ENCODE measurements around the gene PUS3.

The PUS3 gene

GRCh38 chr11:125940145-125940544, 37.1 kb upstream of the PUS3 start:
- no peak for DNase-seq

GRCh38 chr11:125939081-125939521, 36.1 kb upstream of the PUS3 start:
- no peak for DNase-seq

- no peak for DNase-seq
These were observed 35.4 kb upstream of the PUS3 start for GRCh38 chr11:125938418-125938817.

- no peak for DNase-seq
These were observed 32.7 kb upstream of the PUS3 start for GRCh38 chr11:125935618-125936199.

- DNase-seq = no peak
These were observed 32.0 kb upstream of the PUS3 start for GRCh38 chr11:125935056-125935455.

GRCh38 chr11:125934473-125934872, 31.5 kb upstream of the PUS3 start:
- no peak for DNase-seq

- DNase-seq = no peak
These were observed 30.2 kb upstream of the PUS3 start for GRCh38 chr11:125933030-125933813.

GRCh38 chr11:125932301-125932700, 29.3 kb upstream of the PUS3 start:
- no peak for DNase-seq

- no peak for DNase-seq
These were observed 28.7 kb upstream of the PUS3 start for GRCh38 chr11:125931668-125932067.

GRCh38 chr11:125931116-125931515, 28.1 kb upstream of the PUS3 start:
- no peak for DNase-seq

- DNase-seq = no peak
These were observed 27.1 kb upstream of the PUS3 start for GRCh38 chr11:125930076-125930450.

GRCh38 chr11:125929445-125930075, 26.6 kb upstream of the PUS3 start:
- DNase-seq = no peak

GRCh38 chr11:125926682-125927081, 23.7 kb upstream of the PUS3 start:
- DNase-seq = no peak

- DNase-seq = no peak
These were observed 22.8 kb upstream of the PUS3 start for GRCh38 chr11:125925804-125926203.

GRCh38 chr11:125925247-125925740, 22.3 kb upstream of the PUS3 start:
- DNase-seq = no peak

- no peak for DNase-seq
These were observed 21.5 kb upstream of the PUS3 start for GRCh38 chr11:125924384-125925007.

- no peak for DNase-seq
These were observed 20.6 kb upstream of the PUS3 start for GRCh38 chr11:125923633-125924032.

GRCh38 chr11:125923012-125923579, 20.1 kb upstream of the PUS3 start:
- peak; percentile 35 for DNase-seq

- DNase-seq = no peak
These were observed 19.1 kb upstream of the PUS3 start for GRCh38 chr11:125922156-125922555.

- DNase-seq = no peak
These were observed 18.0 kb upstream of the PUS3 start for GRCh38 chr11:125921042-125921441.

GRCh38 chr11:125918140-125918840, 15.3 kb upstream of the PUS3 start:
- DNase-seq = no peak

GRCh38 chr11:125916683-125917347, 13.8 kb upstream of the PUS3 start:
- DNase-seq = peak; percentile 49
